Vagina (tissue), 2 donors: ENCODE data around the gene DNAJB1.

Experiments used
- CTCF ChIP-seq, 3 experiments: fragments of 450-650 bp in 2 of 3; fragments of 200-600 bp in 1 of 3; sonication (generic) in 1 of 3; IDR thresholded peaks; one replicate each; pipeline ENCODE4 v1.5.1; 2017 to 2019; ENCODE audit warnings: antibody characterized with exemption in 3 of 3, mild to moderate bottlenecking in 2 of 3, moderate library complexity in 2 of 3
- POLR2A ChIP-seq, 2 donors: fragments of 450-650 bp; IDR thresholded peaks; one replicate each; pipeline ENCODE4 v1.6.1; 2017; ENCODE audit warnings: antibody characterized with exemption in 2 of 2, mild to moderate bottlenecking in 2 of 2, moderate library complexity in 2 of 2

GRCh38 chr19:14554382-14554812 lies 36.2 kb upstream of the DNAJB1 start:
- TF ChIP-seq CTCF (IDR thresholded peaks at IDR 0.05) (no peak), POLR2A (IDR thresholded peaks at IDR 0.05) (no peak)
